Common myeloid progenitor, CD34-positive (primary cell): Measurements from ENCODE around the gene CSNK1D.
A peak's percentile ranks its signal among the peaks of the same experiment; 100 is the strongest.
"Not testable (repeated sequence)": the region's sequence is repeated elsewhere in the genome, so short reads cannot be mapped to it uniquely, and the experiment has no call there.

Experiments used
- CTCF ChIA-PET: fragments of 350-600 bp; sonication (Branson Sonifier 250); formaldehyde crosslinking; loops from one replicate; lab custom pipeline; 2021; ENCODE audit warnings: antibody characterized with exemption; lab: Charles Lee
- POLR2A ChIA-PET: fragments of 350-600 bp; sonication (Branson Sonifier 250); formaldehyde crosslinking; loops from one replicate; lab custom pipeline; 2021; ENCODE audit warnings: antibody characterized with exemption; lab: Charles Lee
- DNase-seq, 3 donors: peaks; one replicate each; pipeline versions ENCODE4 v3.0.0 to v3.0.0-alpha.2; 2013
- H3K27ac ChIP-seq, 2 experiments: 1 replicate in 1 of 2; 2 replicates in 1 of 2; pipeline ENCODE4 v1.7.0; 2013; ENCODE audit warnings: inconsistent platforms in 2 of 2, low read length in 2 of 2, mild to moderate bottlenecking in 2 of 2, low read depth in 1 of 2, moderate library complexity in 1 of 2; ENCODE audit not compliant: severe bottlenecking in 2 of 2, insufficient read depth in 1 of 2, poor library complexity in 1 of 2
- H3K27me3 ChIP-seq, 5 experiments: replicated peaks in 2 of 5; 1 replicate in 3 of 5; 2 replicates in 2 of 5; pipeline versions ENCODE4 v1.6.1 to v1.7.0; 2013; ENCODE audit warnings: low read length in 4 of 5, mild to moderate bottlenecking in 2 of 5, moderate library complexity in 2 of 5, inconsistent platforms in 1 of 5; ENCODE audit not compliant: insufficient read depth in 5 of 5, control insufficient read depth in 4 of 5
- H3K36me3 ChIP-seq, 4 experiments: 1 replicate in 2 of 4; 2 replicates in 2 of 4; pipeline versions ENCODE4 v1.6.1 to v1.7.0; 2013; ENCODE audit warnings: low read length in 3 of 4, control low read depth in 1 of 4, mild to moderate bottlenecking in 1 of 4; ENCODE audit not compliant: control insufficient read depth in 4 of 4, insufficient read depth in 4 of 4
- H3K4me1 ChIP-seq, 4 experiments: 1 replicate in 3 of 4; 2 replicates in 1 of 4; pipeline versions ENCODE4 v1.6.1 to v1.7.1; 2013; ENCODE audit warnings: low read length in 3 of 4, mild to moderate bottlenecking in 3 of 4, control low read depth in 1 of 4, inconsistent platforms in 1 of 4, moderate library complexity in 1 of 4; ENCODE audit not compliant: control insufficient read depth in 4 of 4, insufficient read depth in 4 of 4; ENCODE audit errors: control extremely low read depth in 1 of 4
- H3K4me3 ChIP-seq, 7 experiments: 1 replicate in 4 of 7; 2 replicates in 3 of 7; pipeline versions ENCODE4 v1.5.1 to v1.7.0; 2013; ENCODE audit warnings: mild to moderate bottlenecking in 7 of 7, low read length in 6 of 7, moderate library complexity in 6 of 7, inconsistent platforms in 2 of 7, low read depth in 2 of 7, control low read depth in 1 of 7; ENCODE audit not compliant: insufficient read depth in 4 of 7, control insufficient read depth in 1 of 7; ENCODE audit errors: extremely low read depth in 1 of 7
- H3K9me3 ChIP-seq, 5 experiments: 1 replicate in 4 of 5; 2 replicates in 1 of 5; pipeline versions ENCODE4 v1.6.1 to v1.7.1; 2013; ENCODE audit warnings: low read length in 4 of 5, mild to moderate bottlenecking in 2 of 5, inconsistent platforms in 1 of 5, low read depth in 1 of 5, moderate library complexity in 1 of 5; ENCODE audit not compliant: control insufficient read depth in 4 of 5, insufficient read depth in 2 of 5; ENCODE audit errors: control extremely low read depth in 1 of 5
- WGBS: methylation state at CpG from one replicate; pipeline ENCODE4 v1.1.5; 2013; ENCODE audit not compliant: insufficient coverage; 5-methylcytosine and 5-hydroxymethylcytosine counted together

Gene CSNK1D

DNA sequence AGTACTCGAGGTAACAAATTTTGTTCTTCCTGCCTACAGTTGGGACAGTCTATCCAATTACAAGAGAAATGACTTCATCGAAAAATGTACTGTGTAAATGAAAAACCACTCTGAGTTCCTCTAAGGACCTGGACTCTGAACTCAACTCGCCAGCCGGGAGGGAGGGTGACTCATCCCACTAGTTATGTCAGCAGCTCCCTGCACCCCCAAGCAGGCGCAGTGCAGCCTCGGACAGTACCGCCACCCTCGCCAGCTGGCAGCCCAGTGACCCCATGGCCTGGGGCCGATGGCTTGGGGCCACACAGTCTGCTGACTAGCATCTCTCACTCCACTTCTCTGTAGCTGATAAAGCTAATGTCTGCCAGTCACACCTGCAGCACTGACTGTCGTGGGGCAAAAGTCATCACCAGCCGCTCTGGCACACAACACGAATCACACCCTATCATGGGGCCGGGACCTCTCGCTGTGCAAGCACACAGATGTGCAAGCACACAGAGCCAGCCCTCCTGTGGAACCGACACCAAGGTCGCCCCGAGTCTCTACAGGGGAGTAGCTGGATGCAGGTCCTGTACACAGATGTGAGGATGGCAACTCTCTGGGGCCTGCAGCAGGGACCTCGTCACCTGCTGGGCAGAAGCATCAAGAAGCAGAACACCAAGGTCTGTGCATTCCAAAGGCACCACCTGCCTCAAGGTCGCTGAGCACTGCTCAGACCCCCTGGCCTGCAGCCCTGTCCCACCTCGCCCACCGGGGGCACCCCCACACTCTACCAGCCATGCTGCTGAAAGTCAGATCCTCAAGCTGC lies 5.7 kb downstream of the CSNK1D start:
- H3K36me3 ChIP-seq, result peaks cover 13 to 81% (median 61%) of the 10 kb centered on the region in 4 experiments
- WGBS, result 78% methylated on average over 21 of the region's 21 CpGs
- POLR2A ChIA-PET, result interaction anchor here (1.2 to 1.3 kb wide), 2 partner anchors 25 to 30 kb away, joined by 3 to 5 read pairs; no protein-coding TSS in a partner anchor
- CTCF ChIA-PET, result interaction anchor here (0.9 to 1.6 kb wide), 6 partner anchors 14 to 34 kb away, joined by 3 to 5 read pairs (median 4); no protein-coding TSS in a partner anchor
- H3K27ac ChIP-seq, result peak overlapping the region in 1 of 2 experiments; percentile 45
- DNase-seq, result peak; percentile 29 to 77 (median 73)
- H3K4me3 ChIP-seq, result no peak overlapping the region
- H3K9me3 ChIP-seq, result no peaks in the 10 kb centered on the region
- H3K4me1 ChIP-seq, result peaks cover 6 to 24% (median 17%) of the 10 kb centered on the region in 4 experiments
- no peaks in the 10 kb centered on the region for H3K27me3 ChIP-seq

DNA sequence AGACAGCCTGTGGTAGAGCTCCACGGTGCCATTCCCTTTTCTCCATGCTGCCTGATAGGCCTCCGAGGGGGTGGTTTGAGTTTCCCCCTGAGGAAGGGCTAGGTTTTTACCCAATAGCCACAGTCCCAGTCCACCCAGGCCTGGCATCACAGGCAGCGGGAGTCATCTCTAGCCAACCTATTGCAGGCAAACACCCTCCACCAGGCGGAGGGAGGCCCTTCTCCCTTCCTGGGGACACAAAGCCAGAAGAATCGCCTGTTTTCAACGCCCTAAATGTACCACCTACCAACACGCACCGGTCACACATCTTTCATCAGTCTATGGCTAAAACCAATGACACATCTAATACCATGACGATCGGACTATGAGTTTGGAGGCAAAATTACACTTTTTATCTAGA lies 7.4 kb downstream of the CSNK1D start:
- H3K27ac ChIP-seq, result no peak overlapping the region
- no peaks in the 10 kb centered on the region for H3K9me3 ChIP-seq
- DNase-seq, result no peak
- peaks cover 20 to 88% (median 67%) of the 10 kb centered on the region in 4 experiments for H3K36me3 ChIP-seq
- ChIA-PET CTCF (interaction anchor here (0.6 to 1.4 kb wide), 4 partner anchors 12 to 55 kb away, joined by 3 to 7 read pairs (median 3); no protein-coding TSS in a partner anchor), POLR2A (no interaction called here)
- WGBS, result 99% methylated on average over 8 of the region's 10 CpGs
- H3K4me1 ChIP-seq, result peaks cover 0 to 15% (median 7%) of the 10 kb centered on the region in 4 experiments
- no peak overlapping the region for H3K4me3 ChIP-seq
- no peaks in the 10 kb centered on the region for H3K27me3 ChIP-seq

DNA sequence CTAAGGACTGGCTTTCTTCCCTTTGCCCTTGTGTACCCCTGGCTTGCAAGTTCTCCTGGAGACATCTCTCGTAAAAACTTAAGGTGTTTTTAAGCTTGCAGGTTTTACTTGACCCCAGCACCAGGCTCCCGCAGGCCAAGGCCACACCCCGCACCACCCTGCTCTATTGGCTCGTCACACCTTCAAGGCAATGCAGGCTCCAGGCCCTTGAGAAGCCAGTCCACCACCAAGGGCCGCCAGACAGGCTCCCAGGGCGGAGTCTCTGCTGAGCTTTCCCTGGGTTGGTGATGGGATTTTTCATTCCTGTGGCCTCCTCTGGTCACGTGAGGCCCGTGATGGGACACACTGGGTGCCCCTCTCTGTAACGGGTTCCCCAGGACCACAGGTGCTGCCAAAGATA lies 9.9 kb downstream of the CSNK1D start:
- DNase-seq, result no peak
- POLR2A ChIA-PET, result interaction anchor here (0.8 to 1.2 kb wide), 2 partner anchors 9 to 23 kb away, joined by 3 read pairs; no protein-coding TSS in a partner anchor

DNA sequence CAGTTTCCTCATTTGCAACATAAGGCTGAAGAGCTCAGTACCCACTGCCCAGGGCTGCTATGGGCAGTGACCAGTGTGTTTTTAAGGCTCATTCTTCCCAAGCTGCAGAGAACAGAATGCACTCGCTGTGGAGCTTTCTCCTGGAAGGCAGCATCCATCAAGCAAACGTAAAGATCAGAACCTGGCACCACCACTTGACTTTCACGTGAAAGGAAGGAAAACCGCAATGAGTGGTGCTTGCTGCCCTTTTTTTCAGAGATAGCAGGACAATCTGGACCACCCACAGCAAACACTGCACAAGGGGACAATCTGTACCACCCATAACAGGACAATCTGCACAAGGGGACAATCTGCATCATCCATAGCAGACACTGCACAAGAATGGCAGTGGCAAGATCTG lies 11.2 kb downstream of the CSNK1D start:
- Histone ChIP-seq H3K9me3 (no peaks in the 10 kb centered on the region), H3K36me3 (peaks cover 43 to 92% (median 77%) of the 10 kb centered on the region in 4 experiments), H3K4me3 (no peak overlapping the region), H3K27ac (no peak overlapping the region), H3K27me3 (no peaks in the 10 kb centered on the region), H3K4me1 (peaks cover 0 to 4% (median 0%) of the 10 kb centered on the region in 4 experiments)
- CTCF ChIA-PET, result interaction anchor here (1.1 to 1.8 kb wide), 4 partner anchors 20 to 71 kb away, joined by 3 to 7 read pairs (median 3); partner anchors contain the start of gene SECTM1
- 28% methylated on average over 3 of the region's 4 CpGs for WGBS
- POLR2A ChIA-PET, result interaction anchor here (1.0 to 2.3 kb wide), 2 partner anchors 30 to 36 kb away, joined by 3 to 8 read pairs; no protein-coding TSS in a partner anchor
- peak in 1 of 3 donors; percentile 53 for DNase-seq

More for the DNA sequence above, 9.9 kb downstream of the CSNK1D start:
- Histone ChIP-seq H3K4me1 (peaks cover 0 to 12% (median 5%) of the 10 kb centered on the region in 4 experiments), H3K9me3 (no peaks in the 10 kb centered on the region), H3K36me3 (peaks cover 40 to 90% (median 74%) of the 10 kb centered on the region in 4 experiments), H3K4me3 (no peak overlapping the region), H3K27me3 (no peaks in the 10 kb centered on the region), H3K27ac (no peak overlapping the region)
- CTCF ChIA-PET, result interaction anchor here (1.1 kb wide), 2 partner anchors 20 to 29 kb away, joined by 3 read pairs; no protein-coding TSS in a partner anchor
- WGBS, result 98% methylated on average over 8 of the region's 9 CpGs

DNA sequence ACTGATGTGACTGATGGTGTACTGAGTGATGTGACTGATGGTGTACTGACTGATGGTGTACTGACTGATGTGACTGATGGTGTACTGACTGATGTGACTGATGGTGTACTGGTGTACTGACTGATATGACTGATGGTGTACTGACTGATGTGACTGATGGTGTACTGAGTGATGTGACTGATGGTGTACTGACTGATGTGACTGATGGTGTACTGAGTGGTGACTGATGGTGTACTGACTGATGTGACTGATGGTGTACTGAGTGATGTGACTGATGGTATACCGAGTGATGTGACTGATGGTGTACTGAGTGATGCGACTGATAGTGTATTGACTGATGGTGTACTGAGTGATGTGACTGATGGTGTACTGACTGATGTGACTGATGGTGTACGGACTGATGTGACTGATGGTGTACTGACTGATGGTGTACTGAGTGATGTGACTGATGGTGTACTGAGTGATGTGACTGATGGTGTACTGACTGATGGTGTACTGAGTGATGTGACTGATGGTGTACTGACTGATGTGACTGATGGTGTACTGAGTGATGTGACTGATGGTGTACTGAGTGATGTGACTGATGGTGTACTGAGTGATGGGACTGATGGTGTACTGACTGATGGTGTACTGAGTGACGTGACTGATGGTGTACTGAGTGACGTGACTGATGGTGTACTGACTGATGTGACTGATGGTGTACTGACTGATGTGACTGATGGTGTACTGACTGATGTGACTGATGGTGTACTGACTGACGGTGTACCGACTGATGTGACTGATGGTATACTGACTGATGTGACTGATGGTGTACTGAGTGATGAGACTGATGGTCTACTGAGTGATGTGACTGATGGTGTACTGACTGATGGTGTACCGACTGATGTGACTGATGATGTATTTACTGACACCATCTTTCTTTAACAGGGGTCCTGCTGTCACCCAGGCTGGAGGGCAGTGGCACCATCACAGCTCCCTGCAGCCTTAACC lies 13.2 kb downstream of the CSNK1D start:
- POLR2A ChIA-PET, result interaction anchor here (0.8 kb wide), 1 partner anchor 38 kb away, joined by 3 read pairs; no protein-coding TSS in a partner anchor
- H3K4me1 ChIP-seq, H3K27me3 ChIP-seq, DNase-seq, H3K9me3 ChIP-seq, H3K4me3 ChIP-seq, H3K27ac ChIP-seq: not testable (repeated sequence)
- 99% methylated on average over 7 of the region's 8 CpGs for WGBS
- CTCF ChIA-PET, result interaction anchor here (1.5 kb wide), 1 partner anchor 20 kb away, joined by 3 read pairs; no protein-coding TSS in a partner anchor
- H3K36me3 ChIP-seq, result peaks cover 46 to 95% (median 72%) of the 10 kb centered on the region in 4 experiments

DNA sequence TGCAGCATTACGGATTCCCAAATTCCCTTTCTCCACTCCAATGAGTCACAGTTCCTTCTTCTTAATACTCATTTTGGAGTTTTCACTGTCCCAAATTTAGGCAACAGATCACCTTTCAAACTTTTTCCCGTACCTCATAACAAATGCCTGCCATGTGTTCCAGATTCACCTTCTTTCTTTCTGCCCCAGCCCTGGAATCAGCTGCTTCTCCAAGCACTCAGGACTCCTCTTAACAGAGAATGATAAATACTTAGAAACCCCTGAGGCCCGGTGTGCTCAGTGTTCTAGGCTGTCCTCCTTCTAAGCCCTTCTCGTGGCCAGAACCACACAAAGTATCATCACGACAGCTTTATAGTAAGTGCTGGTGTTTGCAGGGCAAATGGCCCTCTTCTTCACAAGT lies 14.9 kb downstream of the CSNK1D start:
- POLR2A ChIA-PET, result no interaction called here

More for the DNA sequence above, 14.9 kb downstream of the CSNK1D start:
- CTCF ChIA-PET, result interaction anchor here (0.7 kb wide), 1 partner anchor 20 kb away, joined by 3 read pairs; no protein-coding TSS in a partner anchor
- 100% methylated on average over 5 of the region's 5 CpGs for WGBS
- Histone ChIP-seq H3K4me3 (no peak overlapping the region), H3K9me3 (peaks cover 0 to 2% (median 0%) of the 10 kb centered on the region in 5 experiments), H3K27me3 (no peaks in the 10 kb centered on the region), H3K36me3 (peaks cover 46 to 82% (median 62%) of the 10 kb centered on the region in 4 experiments), H3K4me1 (no peaks in the 10 kb centered on the region), H3K27ac (no peak overlapping the region)
- no peak for DNase-seq
